ENCODE data around the gene CRYBA4.
"Not testable (repeated sequence)": the region's sequence is repeated elsewhere in the genome, so short reads cannot be mapped to it uniquely, and the experiment has no call there.

The CRYBA4 gene

DNA sequence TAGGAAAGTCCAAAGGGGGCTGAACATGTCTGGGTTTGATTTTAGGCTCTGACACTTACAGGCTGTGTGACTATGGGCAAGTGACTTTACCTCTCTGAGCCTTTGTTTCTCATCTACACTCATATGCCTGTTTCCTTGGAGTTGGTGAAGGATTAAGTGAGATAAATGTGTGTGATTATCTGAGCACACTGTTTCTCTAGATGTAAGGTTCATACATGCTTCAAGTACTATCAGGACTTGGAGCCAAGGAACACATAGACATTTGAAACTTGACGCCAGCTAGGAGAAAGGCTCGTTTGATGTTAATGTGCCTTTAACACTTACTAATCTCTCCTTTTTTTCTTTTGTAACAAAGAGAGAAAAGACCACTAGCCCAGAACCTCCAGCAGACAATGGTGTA lies 13.6 kb upstream of the CRYBA4 start:
- DNase-seq (ENCODE audit: insufficient read length, low spot score): no peak
- TF ChIP-seq, protein P1, sequence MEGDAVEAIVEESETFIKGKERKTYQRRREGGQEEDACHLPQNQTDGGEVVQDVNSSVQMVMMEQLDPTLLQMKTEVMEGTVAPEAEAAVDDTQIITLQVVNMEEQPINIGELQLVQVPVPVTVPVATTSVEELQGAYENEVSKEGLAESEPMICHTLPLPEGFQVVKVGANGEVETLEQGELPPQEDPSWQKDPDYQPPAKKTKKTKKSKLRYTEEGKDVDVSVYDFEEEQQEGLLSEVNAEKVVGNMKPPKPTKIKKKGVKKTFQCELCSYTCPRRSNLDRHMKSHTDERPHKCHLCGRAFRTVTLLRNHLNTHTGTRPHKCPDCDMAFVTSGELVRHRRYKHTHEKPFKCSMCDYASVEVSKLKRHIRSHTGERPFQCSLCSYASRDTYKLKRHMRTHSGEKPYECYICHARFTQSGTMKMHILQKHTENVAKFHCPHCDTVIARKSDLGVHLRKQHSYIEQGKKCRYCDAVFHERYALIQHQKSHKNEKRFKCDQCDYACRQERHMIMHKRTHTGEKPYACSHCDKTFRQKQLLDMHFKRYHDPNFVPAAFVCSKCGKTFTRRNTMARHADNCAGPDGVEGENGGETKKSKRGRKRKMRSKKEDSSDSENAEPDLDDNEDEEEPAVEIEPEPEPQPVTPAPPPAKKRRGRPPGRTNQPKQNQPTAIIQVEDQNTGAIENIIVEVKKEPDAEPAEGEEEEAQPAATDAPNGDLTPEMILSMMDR (IDR thresholded peaks at IDR 0.05; ENCODE audit: insufficient read depth, missing control alignments): no peak
- FAIRE-seq: no peak

DNA sequence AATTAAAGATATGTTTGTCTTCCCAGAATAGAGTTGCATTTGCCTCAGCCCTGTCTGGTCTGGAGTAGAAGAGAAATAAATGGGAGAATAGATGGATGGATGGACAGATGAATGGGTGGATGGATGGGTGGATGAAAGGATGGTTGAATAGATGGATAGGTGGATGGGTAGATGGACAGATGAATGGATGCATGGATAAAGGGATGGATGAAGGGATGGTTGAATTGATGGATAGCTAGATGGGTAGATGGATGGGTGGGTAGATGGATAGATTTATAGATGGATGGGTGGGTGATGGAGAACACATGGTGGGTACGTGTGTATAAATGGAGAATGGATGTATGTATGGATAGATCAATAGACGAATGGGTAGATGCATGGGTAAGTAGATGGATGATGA lies 12.5 kb upstream of the CRYBA4 start:
- TF ChIP-seq, protein P1 (IDR thresholded peaks at IDR 0.05; ENCODE audit: insufficient read depth, missing control alignments): no peak
- no peak for FAIRE-seq
- no peak for DNase-seq (ENCODE audit: insufficient read length, low spot score)

DNA sequence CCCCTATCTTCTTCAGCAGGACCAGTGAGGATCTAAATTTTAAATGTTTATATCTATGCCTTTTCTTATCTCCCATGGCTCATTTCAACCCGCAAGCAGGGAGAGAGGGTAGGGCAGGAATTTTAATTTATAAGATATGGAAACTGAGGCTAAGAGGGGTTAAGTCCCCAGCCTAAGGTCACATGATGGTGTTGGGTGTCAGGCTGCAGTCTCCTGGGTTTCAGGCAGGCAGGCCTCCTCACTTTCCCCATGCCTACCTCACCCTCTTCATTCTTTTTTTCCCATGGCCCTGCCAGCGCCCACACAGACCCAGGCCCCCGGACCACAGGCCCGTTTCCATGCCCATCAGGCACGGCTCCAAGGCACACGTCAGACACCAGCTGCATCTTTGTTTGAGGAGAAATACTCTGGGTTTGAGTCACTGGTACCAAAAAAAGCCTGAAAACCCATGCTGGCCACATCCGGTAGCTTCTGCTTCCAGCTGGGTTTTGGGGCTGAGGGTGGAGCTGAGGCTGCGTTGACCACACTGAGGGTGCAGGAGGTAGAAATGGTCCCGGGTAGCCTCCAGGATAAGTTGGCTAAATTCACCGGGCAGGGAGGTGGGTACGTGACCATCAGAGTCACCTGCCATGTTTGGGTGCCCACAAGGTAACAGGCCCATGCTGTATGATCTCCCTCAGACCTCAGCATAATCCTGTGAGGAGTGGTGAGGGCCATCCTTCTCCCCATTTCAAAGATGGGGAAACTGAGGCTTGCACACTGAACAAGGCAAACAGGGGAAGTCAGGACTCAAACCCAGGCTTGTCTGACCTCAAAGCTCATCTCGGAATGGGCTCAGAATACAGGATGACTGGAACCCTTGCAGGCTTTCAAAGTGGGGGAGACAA lies 11.4 kb upstream of the CRYBA4 start:
- FAIRE-seq: no peak
- no peak for DNase-seq (ENCODE audit: insufficient read length, low spot score)
- TF ChIP-seq, protein P1 (IDR thresholded peaks at IDR 0.05; ENCODE audit: insufficient read depth, missing control alignments): no peak

DNA sequence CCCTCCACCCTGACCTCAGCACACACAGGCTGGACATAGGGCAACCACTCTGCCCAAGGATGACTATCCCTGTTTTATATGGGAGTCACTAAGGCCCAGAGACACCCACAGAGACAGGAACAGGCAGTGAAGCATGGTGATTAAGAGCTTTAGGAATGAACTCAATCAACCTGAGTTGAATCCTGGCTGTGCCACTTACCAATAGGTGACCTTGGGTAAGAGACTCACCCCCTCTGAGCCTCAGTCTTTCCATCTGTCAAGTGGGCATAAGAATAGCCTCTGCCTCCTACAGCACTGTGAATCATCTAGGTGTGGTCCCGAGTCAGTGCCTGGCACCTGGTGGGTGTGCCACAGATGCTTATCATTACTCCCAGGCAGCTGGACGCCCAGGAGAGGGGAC lies 10.8 kb upstream of the CRYBA4 start:
- DNase-seq (ENCODE audit: insufficient read length, low spot score) (no peak), FAIRE-seq (no peak)
- TF ChIP-seq, protein P1 (IDR thresholded peaks at IDR 0.05; ENCODE audit: insufficient read depth, missing control alignments): no peak

DNA sequence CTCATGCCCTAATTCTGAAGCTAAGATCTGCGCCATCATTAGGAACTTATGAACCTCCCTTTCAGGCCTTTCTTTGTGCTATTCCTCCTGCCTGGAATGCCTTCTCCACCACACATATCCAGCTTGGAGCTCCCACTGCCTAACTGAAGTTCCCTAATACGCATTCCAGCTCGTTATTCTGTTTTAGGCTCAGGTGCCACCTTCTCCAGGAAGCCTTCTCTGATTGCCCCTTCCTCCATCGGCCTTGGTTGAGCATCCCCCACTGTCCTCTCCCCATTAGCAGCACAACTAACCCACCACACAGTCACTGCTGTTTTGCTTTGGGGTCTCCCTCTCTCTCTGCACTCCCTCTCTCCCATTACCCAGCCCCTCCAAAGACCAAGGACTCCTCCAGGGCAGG lies 9.1 kb upstream of the CRYBA4 start:
- TF ChIP-seq, protein P1 (IDR thresholded peaks at IDR 0.05; ENCODE audit: insufficient read depth, missing control alignments): no peak
- DNase-seq (ENCODE audit: insufficient read length, low spot score) (no peak), FAIRE-seq (no peak)

DNA sequence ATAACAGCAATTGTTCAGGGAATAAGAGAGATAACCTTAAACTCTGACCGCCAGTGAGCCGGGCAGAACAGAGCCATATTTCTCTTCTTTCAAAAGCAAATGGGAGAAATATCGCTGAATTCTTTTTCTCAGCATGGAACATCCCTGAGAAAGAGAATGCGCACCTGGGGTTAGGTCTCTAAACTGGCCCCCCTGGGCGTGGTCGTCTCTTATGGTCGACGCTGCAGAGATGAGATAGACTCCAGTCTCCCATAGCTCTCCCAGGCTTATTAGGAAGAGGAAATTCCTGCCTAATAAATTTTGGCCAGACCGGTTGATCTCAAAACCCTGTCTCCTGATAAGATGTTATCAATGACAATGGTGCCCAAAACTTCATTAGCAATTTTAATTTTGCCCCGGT lies 8.0 kb upstream of the CRYBA4 start:
- not testable (repeated sequence) for DNase-seq (ENCODE audit: insufficient read length, low spot score); FAIRE-seq

DNA sequence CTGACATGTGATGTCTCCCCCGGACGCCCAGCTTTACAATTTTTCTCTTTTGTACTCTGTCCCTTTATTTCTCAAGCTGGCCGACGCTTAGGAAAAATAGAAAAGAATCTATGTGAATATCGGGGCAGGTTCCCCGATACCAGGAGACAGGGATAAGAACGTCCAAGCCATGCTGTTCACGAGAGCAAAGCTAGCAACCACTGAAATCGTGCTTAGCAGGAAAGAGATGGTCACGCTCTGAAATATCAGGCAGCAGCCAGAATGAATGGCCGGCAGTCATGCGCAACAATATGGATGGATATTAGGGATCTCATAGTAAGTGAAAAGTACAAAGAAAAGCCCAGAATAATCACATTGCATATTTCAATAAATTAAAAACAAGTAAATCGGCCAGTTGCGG lies 7.4 kb upstream of the CRYBA4 start:
- FAIRE-seq: no peak
- TF ChIP-seq, protein P1 (IDR thresholded peaks at IDR 0.05; ENCODE audit: insufficient read depth, missing control alignments): no peak

More for the DNA sequence above, 7.4 kb upstream of the CRYBA4 start:
- DNase-seq (ENCODE audit: insufficient read length, low spot score): no peak

All from D721Med (cell line).